CD4-positive, CD25-positive, alpha-beta regulatory T cell (primary cell): ENCODE measurements around the gene DST. TPM values are rescaled to one million over a fixed set of nuclear protein-coding genes. Genes with fewer than 3 reads are reported as not detected.

Experiments
- ATAC-seq, 2 donors: fragments of 150-1000 bp; cut with Tn5 transposase; one replicate each; pipeline ENCODE4 v1.10.0; 2021; ENCODE audit warnings: low read depth in 2 of 2, moderate number of reproducible peaks in 2 of 2, moderate library complexity in 1 of 2
- DNase-seq, 3 donors: peaks; one replicate each; pipeline versions ENCODE4 v3.0.0 to v3.0.0-alpha.2; 2012 to 2022; ENCODE audit warnings: mixed read lengths in 1 of 3
- H3K27ac ChIP-seq: one replicate; pipeline ENCODE4 v1.7.0; 2013; ENCODE audit warnings: mild to moderate bottlenecking, low read length; ENCODE audit not compliant: insufficient read depth, poor library complexity, severe bottlenecking
- H3K27me3 ChIP-seq: one replicate; pipeline ENCODE4 v1.7.0; 2013; ENCODE audit warnings: low read length; ENCODE audit not compliant: control insufficient read depth, insufficient read depth
- H3K36me3 ChIP-seq: one replicate; pipeline ENCODE4 v1.7.0; 2013; ENCODE audit warnings: mild to moderate bottlenecking, low read length, moderate library complexity; ENCODE audit not compliant: control insufficient read depth, insufficient read depth
- H3K4me1 ChIP-seq: 2 replicates; pipeline ENCODE4 v1.7.0; 2013; ENCODE audit warnings: mild to moderate bottlenecking, low read length; ENCODE audit not compliant: insufficient read depth, control insufficient read depth, poor library complexity, severe bottlenecking
- H3K4me3 ChIP-seq: one replicate; pipeline ENCODE4 v1.7.0; 2013; ENCODE audit warnings: low read depth, mild to moderate bottlenecking, low read length, moderate library complexity
- H3K9me3 ChIP-seq, 2 experiments: 1 replicate in 1 of 2; 2 replicates in 1 of 2; pipeline ENCODE4 v1.7.0; 2013; ENCODE audit warnings: low read length in 2 of 2, mild to moderate bottlenecking in 1 of 2, moderate library complexity in 1 of 2; ENCODE audit not compliant: control insufficient read depth in 2 of 2
- H3K27ac Mint-ChIP-seq, 3 donors: one replicate each; pipeline ENCODE4 v1.8.0; 2020 to 2022; ENCODE audit warnings: mild to moderate bottlenecking in 3 of 3, mixed read lengths in 3 of 3, moderate library complexity in 2 of 3
- H3K27me3 Mint-ChIP-seq: one replicate; pipeline ENCODE4 v1.8.0; 2022; ENCODE audit warnings: mild to moderate bottlenecking, mixed read lengths
- H3K36me3 Mint-ChIP-seq: one replicate; pipeline ENCODE4 v1.8.0; 2020; ENCODE audit warnings: mixed read lengths
- H3K4me1 Mint-ChIP-seq, 4 donors: one replicate each; pipeline ENCODE4 v1.8.0; 2020 to 2022; ENCODE audit warnings: mixed read lengths in 4 of 4, mild to moderate bottlenecking in 1 of 4
- H3K4me3 Mint-ChIP-seq, 4 donors: one replicate each; pipeline ENCODE4 v1.8.0; 2020 to 2022; ENCODE audit warnings: mild to moderate bottlenecking in 4 of 4, mixed read lengths in 4 of 4, moderate library complexity in 3 of 4
- H3K9me3 Mint-ChIP-seq, 7 donors: one replicate each; pipeline ENCODE4 v1.8.0; 2020 to 2022; ENCODE audit warnings: mixed read lengths in 7 of 7, mild to moderate bottlenecking in 3 of 7, moderate library complexity in 2 of 7
- polyA plus RNA-seq, 4 donors: library from polyadenylated mRNA; unstranded; fragments of 300-500 nt; fragmentation: Illumina TruSeq; gene quantifications; one replicate each; pipeline ENCODE4 v1.2.3, GENCODE V29; 2021
- total RNA-seq: library from RNA; stranded (reverse); gene quantifications from one replicate; pipeline ENCODE4 v1.2.3, GENCODE V29; 2022

Gene DST
- total and polyA plus RNA-seq, 5 donors from 2014 or later: 0.30 to 3.8 (median 1.2) TPM; not detected in 2

DNA sequence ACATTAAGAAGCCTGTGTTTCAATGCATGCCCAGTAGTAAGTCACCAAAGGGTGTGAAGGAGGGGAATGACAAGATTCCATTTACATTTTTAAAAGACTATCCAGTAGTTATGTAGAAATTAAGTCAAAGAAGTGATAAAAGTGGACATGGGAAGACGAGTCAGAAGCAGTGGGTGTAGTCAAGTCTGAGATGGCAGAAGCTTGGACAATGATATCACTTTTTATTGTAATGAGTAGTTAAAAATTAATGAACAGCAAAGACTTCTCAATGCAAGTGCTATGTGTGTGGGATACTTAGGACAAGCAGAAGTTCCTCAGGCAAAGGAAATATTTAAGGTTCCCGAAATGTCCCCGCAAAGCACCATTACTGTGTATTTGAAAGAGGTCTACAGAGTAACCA lies 156.0 kb downstream of the DST start:
- Histone ChIP-seq H3K4me3 (no peak overlapping the region), H3K36me3 (no peaks in the 10 kb centered on the region), H3K4me1 (no peaks in the 10 kb centered on the region), H3K9me3 (no peaks in the 10 kb centered on the region), H3K27ac (no peak overlapping the region), H3K27me3 (no peaks in the 10 kb centered on the region)
- DNase-seq (no peak), ATAC-seq (no peak)
- no peaks in the 10 kb centered on the region for H3K9me3 Mint-ChIP-seq
- no peaks in the 10 kb centered on the region for H3K36me3 Mint-ChIP-seq
- H3K27me3 Mint-ChIP-seq: no peaks in the 10 kb centered on the region
- no peaks in the 10 kb centered on the region for H3K4me1 Mint-ChIP-seq
- H3K4me3 Mint-ChIP-seq: no peak overlapping the region
- H3K27ac Mint-ChIP-seq: no peak overlapping the region

DNA sequence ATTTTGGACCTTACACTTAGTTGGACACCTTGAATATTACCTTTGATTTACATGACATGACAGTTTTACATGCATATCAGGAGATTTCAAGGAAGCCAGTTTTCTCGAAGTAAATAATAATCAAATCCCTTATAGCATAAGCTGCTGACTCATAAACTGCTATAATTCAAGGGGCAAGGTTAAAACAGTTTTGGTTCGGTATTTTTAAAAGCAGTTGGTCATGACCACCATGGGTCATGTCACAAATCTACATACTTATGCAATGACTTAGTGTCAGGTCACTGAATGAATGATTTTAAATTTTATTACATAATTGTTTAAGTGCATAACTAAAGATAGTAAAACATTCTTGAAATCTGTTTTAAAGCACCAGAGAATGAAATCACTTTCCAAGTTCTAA lies 158.0 kb downstream of the DST start:
- H3K4me3 Mint-ChIP-seq: no peak overlapping the region
- H3K9me3 ChIP-seq: no peaks in the 10 kb centered on the region
- H3K27me3 Mint-ChIP-seq: no peaks in the 10 kb centered on the region
- H3K4me3 ChIP-seq: no peak overlapping the region
- no peaks in the 10 kb centered on the region for H3K4me1 Mint-ChIP-seq
- no peak for DNase-seq
- H3K9me3 Mint-ChIP-seq: no peaks in the 10 kb centered on the region
- no peak overlapping the region for H3K27ac Mint-ChIP-seq
- no peak for ATAC-seq
- H3K4me1 ChIP-seq: no peaks in the 10 kb centered on the region
- H3K36me3 ChIP-seq: no peaks in the 10 kb centered on the region
- no peaks in the 10 kb centered on the region for H3K27me3 ChIP-seq
- H3K27ac ChIP-seq: no peak overlapping the region
- no peaks in the 10 kb centered on the region for H3K36me3 Mint-ChIP-seq

DNA sequence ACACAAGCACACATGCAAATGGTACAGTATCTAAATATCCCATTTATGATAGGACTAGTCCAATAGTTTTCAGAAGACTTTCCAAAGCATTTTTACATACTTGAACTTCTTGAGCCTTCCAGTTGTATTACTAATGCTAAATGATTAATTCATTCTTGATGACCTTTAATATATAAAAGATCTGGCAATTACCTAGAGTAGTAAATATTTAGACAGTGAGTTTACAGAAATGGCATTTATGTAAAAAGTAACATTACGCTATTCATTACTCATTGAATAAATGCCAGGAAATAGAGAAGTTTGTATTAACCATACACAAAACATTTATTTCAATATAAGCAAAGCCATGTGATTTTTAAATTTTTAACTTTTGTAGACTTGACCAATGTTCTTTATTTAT lies 158.8 kb downstream of the DST start:
- no peak overlapping the region for H3K4me3 ChIP-seq
- H3K9me3 ChIP-seq: no peaks in the 10 kb centered on the region
- Mint-ChIP-seq H3K4me3 (no peak overlapping the region), H3K36me3 (no peaks in the 10 kb centered on the region), H3K4me1 (no peaks in the 10 kb centered on the region), H3K27me3 (no peaks in the 10 kb centered on the region), H3K9me3 (peaks cover 0 to 7% (median under 1%) of the 10 kb centered on the region in 7 donors), H3K27ac (no peak overlapping the region)
- DNase-seq (no peak), ATAC-seq (no peak)
- H3K27me3 ChIP-seq: no peaks in the 10 kb centered on the region
- no peak overlapping the region for H3K27ac ChIP-seq
- H3K4me1 ChIP-seq: no peaks in the 10 kb centered on the region
- H3K36me3 ChIP-seq: no peaks in the 10 kb centered on the region

DNA sequence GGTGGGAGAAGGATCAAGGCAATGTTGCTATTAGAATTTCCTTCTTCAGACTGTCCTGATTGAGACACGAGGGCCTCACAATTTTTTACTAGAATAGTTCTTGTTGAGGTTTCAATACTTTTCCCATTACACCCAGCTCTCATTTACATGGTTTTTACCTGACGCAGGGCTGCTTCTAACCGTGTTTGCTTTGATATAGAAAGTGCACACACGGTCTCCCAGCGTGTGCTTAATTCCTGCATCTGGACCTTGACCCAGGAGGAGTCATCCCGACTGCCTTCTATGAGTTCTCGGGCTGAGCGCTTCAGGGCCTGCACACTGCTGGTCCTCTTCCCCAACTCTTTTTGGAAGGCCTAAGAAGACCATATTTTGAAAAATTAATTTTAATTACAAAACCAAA lies 160.2 kb downstream of the DST start:
- no peak overlapping the region for H3K4me3 Mint-ChIP-seq
- ATAC-seq: no peak
- no peak overlapping the region for H3K27ac Mint-ChIP-seq

DNA sequence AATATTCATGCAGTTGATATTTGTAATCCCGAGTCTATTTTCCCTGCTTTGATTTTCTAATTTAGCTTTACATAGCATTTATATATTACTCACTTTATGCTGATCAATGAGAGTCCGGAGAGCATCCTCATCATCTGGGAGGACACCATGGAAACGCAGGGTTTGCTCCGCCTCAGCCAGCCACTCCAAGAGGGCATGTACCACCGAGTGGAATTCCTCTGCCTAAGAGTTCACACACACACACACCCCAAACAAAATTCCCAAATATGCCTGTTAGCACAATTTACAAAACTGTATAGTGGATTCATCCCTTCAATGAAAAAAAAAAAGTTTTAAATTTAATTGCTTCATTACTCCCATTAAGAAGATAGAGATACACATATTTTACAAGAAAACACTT lies 160.7 kb downstream of the DST start:
- no peak overlapping the region for H3K4me3 Mint-ChIP-seq
- Histone ChIP-seq H3K36me3 (no peaks in the 10 kb centered on the region), H3K4me1 (no peaks in the 10 kb centered on the region), H3K27me3 (no peaks in the 10 kb centered on the region), H3K4me3 (no peak overlapping the region), H3K9me3 (no peaks in the 10 kb centered on the region), H3K27ac (no peak overlapping the region)
- H3K27ac Mint-ChIP-seq: no peak overlapping the region
- H3K27me3 Mint-ChIP-seq: no peaks in the 10 kb centered on the region
- DNase-seq (no peak), ATAC-seq (no peak)
- no peaks in the 10 kb centered on the region for H3K36me3 Mint-ChIP-seq
- peaks cover 0 to 12% (median 2%) of the 10 kb centered on the region in 7 donors for H3K9me3 Mint-ChIP-seq
- H3K4me1 Mint-ChIP-seq: no peaks in the 10 kb centered on the region

More for the DNA sequence above, 160.2 kb downstream of the DST start:
- Histone ChIP-seq H3K27ac (no peak overlapping the region), H3K36me3 (no peaks in the 10 kb centered on the region), H3K9me3 (no peaks in the 10 kb centered on the region), H3K4me3 (no peak overlapping the region), H3K4me1 (no peaks in the 10 kb centered on the region), H3K27me3 (no peaks in the 10 kb centered on the region)
- DNase-seq: no peak
- H3K36me3 Mint-ChIP-seq: no peaks in the 10 kb centered on the region
- peaks cover 0 to 12% (median 2%) of the 10 kb centered on the region in 7 donors for H3K9me3 Mint-ChIP-seq
- H3K4me1 Mint-ChIP-seq: no peaks in the 10 kb centered on the region
- H3K27me3 Mint-ChIP-seq: no peaks in the 10 kb centered on the region

DNA sequence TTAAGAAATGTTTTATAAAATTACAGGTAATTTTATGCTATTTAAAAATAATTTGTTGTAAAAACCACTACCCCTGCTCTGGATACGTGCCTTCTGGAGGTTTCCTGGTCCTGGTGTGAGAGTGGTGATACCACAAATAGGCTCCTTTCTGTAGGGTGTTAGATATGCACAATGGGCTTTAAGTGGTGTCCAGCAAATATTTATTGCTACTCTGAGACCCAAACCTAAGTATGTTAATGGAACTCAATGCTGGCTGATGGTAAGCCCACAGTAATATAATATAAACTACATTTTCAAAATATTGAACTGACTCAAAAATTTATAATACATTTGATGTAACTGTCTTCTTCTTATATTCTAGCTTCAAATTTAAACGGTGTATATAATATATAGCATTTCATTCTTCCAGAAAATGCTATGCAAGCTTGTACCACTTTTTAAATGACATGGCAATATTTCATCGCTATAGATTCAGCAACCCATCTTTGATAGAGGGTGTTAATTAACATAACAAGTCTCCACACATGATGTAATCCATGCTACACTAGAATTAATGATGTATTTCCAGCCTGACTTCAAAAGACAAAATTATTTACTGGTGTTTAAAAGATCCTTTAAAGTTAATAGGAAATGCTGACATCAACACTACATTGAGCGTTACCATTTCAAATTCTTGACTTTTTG lies 161.9 kb downstream of the DST start:
- Histone ChIP-seq H3K27me3 (no peaks in the 10 kb centered on the region), H3K36me3 (no peaks in the 10 kb centered on the region), H3K9me3 (no peaks in the 10 kb centered on the region), H3K27ac (no peak overlapping the region), H3K4me1 (no peaks in the 10 kb centered on the region), H3K4me3 (no peak overlapping the region)
- Mint-ChIP-seq H3K27ac (no peak overlapping the region), H3K9me3 (peaks cover 0 to 12% (median 2%) of the 10 kb centered on the region in 7 donors), H3K4me3 (no peak overlapping the region), H3K36me3 (no peaks in the 10 kb centered on the region), H3K27me3 (no peaks in the 10 kb centered on the region), H3K4me1 (no peaks in the 10 kb centered on the region)
- no peak for ATAC-seq
- DNase-seq: no peak

DNA sequence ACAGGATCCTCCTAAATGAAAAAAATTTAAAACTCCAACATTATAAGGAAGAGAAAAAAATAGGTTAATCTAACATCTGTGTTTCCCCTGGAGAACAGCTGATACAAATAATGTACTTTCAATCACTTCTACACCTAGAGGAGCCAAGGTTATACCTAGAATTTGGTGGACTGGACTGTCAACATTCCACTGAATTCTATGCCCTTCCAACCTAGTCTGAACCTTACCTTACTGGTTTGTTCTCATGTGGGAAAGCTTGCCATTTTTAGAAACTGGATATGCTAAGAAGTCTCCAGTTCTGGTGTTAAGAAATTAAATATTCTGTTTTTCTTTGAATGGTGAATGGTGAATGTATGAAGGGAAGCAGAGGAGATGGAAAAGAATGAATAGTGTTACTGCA lies 162.4 kb downstream of the DST start:
- Mint-ChIP-seq H3K4me3 (no peak overlapping the region), H3K36me3 (no peaks in the 10 kb centered on the region), H3K27me3 (no peaks in the 10 kb centered on the region), H3K4me1 (peaks cover 0 to 3% (median 0%) of the 10 kb centered on the region in 4 donors), H3K27ac (no peak overlapping the region), H3K9me3 (peaks cover 0 to 12% (median 2%) of the 10 kb centered on the region in 7 donors)
- ATAC-seq (no peak), DNase-seq (no peak)
- no peak overlapping the region for H3K4me3 ChIP-seq
- no peaks in the 10 kb centered on the region for H3K36me3 ChIP-seq
- H3K9me3 ChIP-seq: no peaks in the 10 kb centered on the region
- H3K4me1 ChIP-seq: no peaks in the 10 kb centered on the region
- no peak overlapping the region for H3K27ac ChIP-seq
- no peaks in the 10 kb centered on the region for H3K27me3 ChIP-seq

DNA sequence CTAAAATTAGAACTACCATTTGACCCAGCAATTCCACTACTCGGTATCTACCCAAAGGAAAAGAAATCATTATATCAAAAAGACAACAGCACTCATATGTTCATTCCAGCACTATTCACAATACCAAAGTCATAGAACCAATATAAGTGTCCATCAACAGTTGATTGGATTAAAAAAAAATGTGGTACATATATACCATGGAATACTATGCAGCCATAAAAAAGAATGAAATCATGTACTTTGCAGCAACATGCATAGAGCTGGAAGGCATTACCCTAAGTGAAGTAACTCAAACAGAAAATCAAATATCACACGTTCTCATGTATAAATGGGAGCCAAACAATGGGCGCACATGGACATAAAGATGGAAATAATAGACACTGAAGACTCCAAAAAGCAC lies 163.3 kb downstream of the DST start:
- Mint-ChIP-seq H3K27me3 (no peaks in the 10 kb centered on the region), H3K9me3 (peaks cover 0 to 12% (median 2%) of the 10 kb centered on the region in 7 donors), H3K27ac (no peak overlapping the region), H3K4me1 (peaks cover 0 to 3% (median 0%) of the 10 kb centered on the region in 4 donors), H3K36me3 (no peaks in the 10 kb centered on the region), H3K4me3 (no peak overlapping the region)
- Histone ChIP-seq H3K4me3 (no peak overlapping the region), H3K4me1 (no peaks in the 10 kb centered on the region), H3K36me3 (no peaks in the 10 kb centered on the region), H3K27ac (no peak overlapping the region), H3K9me3 (no peaks in the 10 kb centered on the region), H3K27me3 (no peaks in the 10 kb centered on the region)
- DNase-seq: no peak
- no peak for ATAC-seq
